ENCODE data around the gene RNU5B-1. TPM values are rescaled to one million over a fixed set of nuclear protein-coding genes. Genes with fewer than 3 reads are reported as not detected.
"Not testable (repeated sequence)": the region's sequence is repeated elsewhere in the genome, so short reads cannot be mapped to it uniquely, and the experiment has no call there.

RNU5B-1 gene
- total and polyA plus RNA-seq, 2 experiments from 2014 or later: not detected

- Histone ChIP-seq H3K79me2 (peaks cover 3% of the 10 kb centered on the region), H3K4me3 (no peak overlapping the region), H4K20me1 (ENCODE audit: insufficient read depth, poor library complexity, severe bottlenecking) (no peaks in the 10 kb centered on the region), H3K4me2 (no peak overlapping the region), H3K27ac (no peak overlapping the region), H3K9me2 (replicated peaks; ENCODE audit: insufficient read depth) (no peaks in the 10 kb centered on the region), H2AFZ (no peak overlapping the region), H3K9me3 (ENCODE audit: low read depth) (no peaks in the 10 kb centered on the region), H3K4me1 (ENCODE audit: insufficient read depth) (peaks cover 4% of the 10 kb centered on the region), H3K27me3 (no peaks in the 10 kb centered on the region), H3K36me3 (replicated peaks; ENCODE audit: insufficient read depth, low read depth) (no peaks in the 10 kb centered on the region)
- DNase-seq (ENCODE audit: low spot score): no peak
- TF ChIP-seq EZH2phosphoT487 (IDR thresholded peaks at IDR 0.05; ENCODE audit: low read depth, severe bottlenecking, unreplicated experiment) (no peak), EZH2 (IDR thresholded peaks at IDR 0.05; ENCODE audit: borderline replicate concordance) (no peak), CTCF (IDR thresholded peaks at IDR 0.05; ENCODE audit: poor library complexity) (no peak)
- WGBS (ENCODE audit: low lambda C conversion rate, missing lambda C conversion rate): 95% methylated on average over 4 of the region's 4 CpGs
Measured at GRCh38 chr15:65268411-65268810, 36.1 kb upstream of the RNU5B-1 start.

DNA sequence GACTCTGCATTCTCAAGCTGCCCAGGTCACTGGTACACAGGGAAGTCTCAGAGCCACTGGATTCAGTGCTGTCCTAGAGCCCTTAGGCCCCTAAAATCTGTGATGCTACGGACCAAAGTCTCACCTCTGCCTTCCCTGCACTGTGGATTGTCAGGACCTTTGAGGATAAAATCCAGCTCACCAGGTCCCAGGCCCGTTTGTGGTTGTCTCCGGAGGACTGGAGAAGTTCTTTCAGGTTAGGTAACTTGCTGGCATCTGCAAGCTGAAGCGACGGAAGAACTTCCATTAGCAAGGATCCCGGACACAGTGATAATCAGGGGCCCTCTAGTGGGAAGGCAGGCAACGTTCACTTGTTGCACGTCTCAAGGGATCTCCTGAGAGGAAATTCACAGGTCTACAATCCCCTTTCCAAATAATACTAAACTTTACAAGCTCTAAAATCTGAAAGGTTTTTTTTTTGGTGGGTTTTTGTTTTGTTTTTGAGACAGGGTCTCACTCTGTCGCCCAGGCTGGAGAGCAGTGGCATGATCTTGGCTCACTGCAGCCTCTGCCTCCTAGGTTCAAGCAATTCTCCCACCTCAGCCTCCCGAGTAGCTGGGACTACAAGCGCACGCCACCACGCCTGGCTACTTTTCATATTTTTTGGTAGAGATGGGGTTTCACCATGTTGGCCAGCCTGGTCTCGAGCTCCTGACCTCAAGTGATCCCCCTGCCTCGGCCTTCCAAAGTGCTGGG, 33.5 kb upstream of the RNU5B-1 start:
- H3K4me1 ChIP-seq (ENCODE audit: insufficient read depth); H3K27ac ChIP-seq; H3K9me2 ChIP-seq (replicated peaks; ENCODE audit: insufficient read depth); H3K36me3 ChIP-seq (replicated peaks; ENCODE audit: insufficient read depth, low read depth); H2AFZ ChIP-seq; H3K9me3 ChIP-seq (ENCODE audit: low read depth); H3K79me2 ChIP-seq; H3K27me3 ChIP-seq; H3K4me3 ChIP-seq; H3K4me2 ChIP-seq; H4K20me1 ChIP-seq (ENCODE audit: insufficient read depth, poor library complexity, severe bottlenecking): not testable (repeated sequence)
- peak; percentile 90 for DNase-seq (ENCODE audit: low spot score)
- TF ChIP-seq CTCF (IDR thresholded peaks at IDR 0.05; ENCODE audit: poor library complexity): peak; percentile 93
- 44% methylated on average over 15 of the region's 15 CpGs for WGBS (ENCODE audit: low lambda C conversion rate, missing lambda C conversion rate)

- no peak for DNase-seq (ENCODE audit: low spot score)
- Histone ChIP-seq H3K36me3 (replicated peaks; ENCODE audit: insufficient read depth, low read depth) (no peaks in the 10 kb centered on the region), H3K27ac (peak overlapping the region; percentile 73), H4K20me1 (ENCODE audit: insufficient read depth, poor library complexity, severe bottlenecking) (no peaks in the 10 kb centered on the region), H3K4me2 (no peak overlapping the region), H3K79me2 (peaks cover 21% of the 10 kb centered on the region), H3K9me3 (ENCODE audit: low read depth) (no peaks in the 10 kb centered on the region), H3K9me2 (replicated peaks; ENCODE audit: insufficient read depth) (no peaks in the 10 kb centered on the region), H3K4me1 (ENCODE audit: insufficient read depth) (peaks cover 27% of the 10 kb centered on the region), H3K4me3 (no peak overlapping the region), H3K27me3 (no peaks in the 10 kb centered on the region), H2AFZ (no peak overlapping the region)
- TF ChIP-seq CTCF (IDR thresholded peaks at IDR 0.05; ENCODE audit: poor library complexity) (no peak), EZH2 (IDR thresholded peaks at IDR 0.05; ENCODE audit: borderline replicate concordance) (no peak), EZH2phosphoT487 (IDR thresholded peaks at IDR 0.05; ENCODE audit: low read depth, severe bottlenecking, unreplicated experiment) (no peak)
- 90% methylated on average over 4 of the region's 4 CpGs for WGBS (ENCODE audit: low lambda C conversion rate, missing lambda C conversion rate)
Measured at GRCh38 chr15:65275104-65275727, 29.3 kb upstream of the RNU5B-1 start.
